DND-41 (cell line): ENCODE data around the gene PTPRD.

ENCODE experiments used
- CTCF ChIP-seq: IDR thresholded peaks from 2 replicates; pipeline ENCODE4 v1.5.1; 2012; ENCODE audit warnings: borderline replicate concordance, low read length, moderate library complexity, mild to moderate bottlenecking; ENCODE audit not compliant: poor library complexity, severe bottlenecking; ENCODE audit errors: extremely low read depth
- EZH2 ChIP-seq: IDR thresholded peaks from 3 replicates; pipeline ENCODE4 v1.6.1; 2012; ENCODE audit warnings: borderline replicate concordance, low read depth, mild to moderate bottlenecking, moderate library complexity, low read length, inconsistent platforms; ENCODE audit not compliant: severe bottlenecking

GRCh38 chr9:8719833-8720486 lies 1892.8 kb downstream of the PTPRD start:
- TF ChIP-seq EZH2, result no peak
- no peak for TF ChIP-seq CTCF
